Measurements from ENCODE around the gene TCOF1.

GRCh38 chr5:150443242-150444075 lies 86.0 kb downstream of the TCOF1 start:
- TF ChIP-seq CTCF (IDR thresholded peaks at IDR 0.05; ENCODE audit: borderline replicate concordance, extremely low read depth, low read length, poor library complexity, severe bottlenecking) (no peak), EZH2 (IDR thresholded peaks at IDR 0.05; ENCODE audit: borderline replicate concordance, low read depth, low read length, severe bottlenecking) (no peak)

Measured in DND-41 (cell line).